Panc1 (cell line): Measurements from ENCODE around the gene UBASH3B.

Experiments
- POLR2AphosphoS5 ChIP-seq: IDR thresholded peaks from 2 replicates; pipeline ENCODE4 v1.6.1; 2012; ENCODE audit warnings: mild to moderate bottlenecking, low read depth, low read length, moderate library complexity
- TF ChIP-seq, protein P1 (sequence below), 2 experiments: IDR thresholded peaks; 2 replicates each; pipeline ENCODE4 v1.6.1; 2011 to 2012; ENCODE audit warnings: low read depth in 2 of 2, control low read depth in 1 of 2, low read length in 1 of 2, mild to moderate bottlenecking in 1 of 2, moderate library complexity in 1 of 2; ENCODE audit not compliant: insufficient read depth in 1 of 2
- TF ChIP-seq, protein P2 (sequence below): fragments of 450-650 bp; IDR thresholded peaks from 2 replicates; pipeline ENCODE4 v1.5.1; 2017; ENCODE audit warnings: mild to moderate bottlenecking

DNA sequence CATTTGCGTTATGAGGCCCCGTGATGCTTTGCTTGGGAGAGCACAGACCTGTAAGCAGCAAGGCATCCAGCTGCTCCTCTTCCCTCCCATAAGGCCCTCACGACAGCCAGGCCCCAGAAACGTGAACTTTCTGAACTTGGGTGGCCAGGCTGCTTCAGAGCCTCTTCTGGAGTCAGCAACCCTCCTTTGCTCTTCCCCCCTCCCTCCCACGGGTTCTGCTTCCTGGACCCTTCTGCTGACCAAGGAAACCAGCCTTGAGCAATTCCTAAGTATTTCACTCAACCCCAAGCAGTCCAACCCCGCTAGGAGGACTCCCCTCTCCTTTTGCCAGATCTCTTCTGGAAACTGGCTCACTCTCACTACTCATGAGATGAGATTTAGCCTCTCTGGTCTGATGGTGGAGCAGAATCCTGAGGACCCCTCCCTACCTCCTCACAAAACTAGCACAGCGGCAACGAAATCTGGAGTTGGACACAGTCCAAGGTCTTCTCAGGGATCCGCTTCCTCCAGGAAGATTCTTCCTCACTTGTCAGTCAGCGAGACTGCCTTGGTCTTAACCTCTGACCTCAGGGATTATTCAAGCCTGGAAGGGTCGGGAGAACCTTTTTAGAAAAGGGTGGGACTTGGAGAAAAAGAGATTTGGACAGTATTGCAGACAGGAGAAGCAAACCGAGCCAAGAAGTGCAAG, 86.2 kb downstream of the UBASH3B start:
- TF ChIP-seq, protein P1, sequence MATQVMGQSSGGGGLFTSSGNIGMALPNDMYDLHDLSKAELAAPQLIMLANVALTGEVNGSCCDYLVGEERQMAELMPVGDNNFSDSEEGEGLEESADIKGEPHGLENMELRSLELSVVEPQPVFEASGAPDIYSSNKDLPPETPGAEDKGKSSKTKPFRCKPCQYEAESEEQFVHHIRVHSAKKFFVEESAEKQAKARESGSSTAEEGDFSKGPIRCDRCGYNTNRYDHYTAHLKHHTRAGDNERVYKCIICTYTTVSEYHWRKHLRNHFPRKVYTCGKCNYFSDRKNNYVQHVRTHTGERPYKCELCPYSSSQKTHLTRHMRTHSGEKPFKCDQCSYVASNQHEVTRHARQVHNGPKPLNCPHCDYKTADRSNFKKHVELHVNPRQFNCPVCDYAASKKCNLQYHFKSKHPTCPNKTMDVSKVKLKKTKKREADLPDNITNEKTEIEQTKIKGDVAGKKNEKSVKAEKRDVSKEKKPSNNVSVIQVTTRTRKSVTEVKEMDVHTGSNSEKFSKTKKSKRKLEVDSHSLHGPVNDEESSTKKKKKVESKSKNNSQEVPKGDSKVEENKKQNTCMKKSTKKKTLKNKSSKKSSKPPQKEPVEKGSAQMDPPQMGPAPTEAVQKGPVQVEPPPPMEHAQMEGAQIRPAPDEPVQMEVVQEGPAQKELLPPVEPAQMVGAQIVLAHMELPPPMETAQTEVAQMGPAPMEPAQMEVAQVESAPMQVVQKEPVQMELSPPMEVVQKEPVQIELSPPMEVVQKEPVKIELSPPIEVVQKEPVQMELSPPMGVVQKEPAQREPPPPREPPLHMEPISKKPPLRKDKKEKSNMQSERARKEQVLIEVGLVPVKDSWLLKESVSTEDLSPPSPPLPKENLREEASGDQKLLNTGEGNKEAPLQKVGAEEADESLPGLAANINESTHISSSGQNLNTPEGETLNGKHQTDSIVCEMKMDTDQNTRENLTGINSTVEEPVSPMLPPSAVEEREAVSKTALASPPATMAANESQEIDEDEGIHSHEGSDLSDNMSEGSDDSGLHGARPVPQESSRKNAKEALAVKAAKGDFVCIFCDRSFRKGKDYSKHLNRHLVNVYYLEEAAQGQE (IDR thresholded peaks at IDR 0.05; ENCODE audit: insufficient read depth in 1 of 2, low read depth in 2 of 2, low read length in 1 of 2) = no peak
- TF ChIP-seq POLR2AphosphoS5 = no peak
- TF ChIP-seq, protein P2, sequence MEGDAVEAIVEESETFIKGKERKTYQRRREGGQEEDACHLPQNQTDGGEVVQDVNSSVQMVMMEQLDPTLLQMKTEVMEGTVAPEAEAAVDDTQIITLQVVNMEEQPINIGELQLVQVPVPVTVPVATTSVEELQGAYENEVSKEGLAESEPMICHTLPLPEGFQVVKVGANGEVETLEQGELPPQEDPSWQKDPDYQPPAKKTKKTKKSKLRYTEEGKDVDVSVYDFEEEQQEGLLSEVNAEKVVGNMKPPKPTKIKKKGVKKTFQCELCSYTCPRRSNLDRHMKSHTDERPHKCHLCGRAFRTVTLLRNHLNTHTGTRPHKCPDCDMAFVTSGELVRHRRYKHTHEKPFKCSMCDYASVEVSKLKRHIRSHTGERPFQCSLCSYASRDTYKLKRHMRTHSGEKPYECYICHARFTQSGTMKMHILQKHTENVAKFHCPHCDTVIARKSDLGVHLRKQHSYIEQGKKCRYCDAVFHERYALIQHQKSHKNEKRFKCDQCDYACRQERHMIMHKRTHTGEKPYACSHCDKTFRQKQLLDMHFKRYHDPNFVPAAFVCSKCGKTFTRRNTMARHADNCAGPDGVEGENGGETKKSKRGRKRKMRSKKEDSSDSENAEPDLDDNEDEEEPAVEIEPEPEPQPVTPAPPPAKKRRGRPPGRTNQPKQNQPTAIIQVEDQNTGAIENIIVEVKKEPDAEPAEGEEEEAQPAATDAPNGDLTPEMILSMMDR = no peak
